Measurements from ENCODE around the gene SYNDIG1.

The SYNDIG1 gene

GRCh38 chr20:24439737-24440387 lies 29.6 kb upstream of the SYNDIG1 start:
- H3K4me3 ChIP-seq (ENCODE audit: low read length) = no peak overlapping the region
- no peak for DNase-seq (ENCODE audit: low read depth)
- no peak for TF ChIP-seq CTCF (IDR thresholded peaks at IDR 0.05; ENCODE audit: insufficient read depth, low read depth, low read length, missing control alignments)

GRCh38 chr20:24441661-24442060 lies 27.8 kb upstream of the SYNDIG1 start:
- H3K4me3 ChIP-seq (ENCODE audit: low read length) = no peak overlapping the region
- TF ChIP-seq CTCF (IDR thresholded peaks at IDR 0.05; ENCODE audit: insufficient read depth, low read depth, low read length, missing control alignments) = no peak
- no peak for DNase-seq (ENCODE audit: low read depth)

DNA sequence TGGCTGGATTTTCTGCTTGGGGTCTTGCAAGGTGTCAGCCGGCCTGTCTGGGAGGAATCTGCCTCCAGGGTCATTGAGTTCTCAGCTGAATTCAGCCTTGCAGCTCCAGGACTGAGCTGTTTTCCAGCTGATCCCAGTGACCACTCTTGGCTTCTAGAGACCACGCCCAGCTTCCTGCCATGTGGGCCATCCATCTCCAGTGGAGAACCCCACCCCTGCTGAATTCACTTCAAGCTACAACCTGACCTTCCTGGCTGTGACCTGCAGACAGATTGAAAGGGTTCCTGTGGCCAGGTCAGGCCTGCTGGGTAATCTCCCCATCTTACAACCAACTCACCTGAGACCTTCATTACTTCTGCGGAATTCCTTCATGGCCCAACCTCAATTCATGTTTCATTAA lies 26.5 kb upstream of the SYNDIG1 start:
- H3K4me3 ChIP-seq (ENCODE audit: low read length) = no peak overlapping the region
- no peak for DNase-seq (ENCODE audit: low read depth)
- no peak for TF ChIP-seq CTCF (IDR thresholded peaks at IDR 0.05; ENCODE audit: insufficient read depth, low read depth, low read length, missing control alignments)

GRCh38 chr20:24443436-24443835 lies 26.0 kb upstream of the SYNDIG1 start:
- TF ChIP-seq CTCF (IDR thresholded peaks at IDR 0.05; ENCODE audit: insufficient read depth, low read depth, low read length, missing control alignments) = no peak
- DNase-seq (ENCODE audit: low read depth) = no peak
- H3K4me3 ChIP-seq (ENCODE audit: low read length) = no peak overlapping the region

DNA sequence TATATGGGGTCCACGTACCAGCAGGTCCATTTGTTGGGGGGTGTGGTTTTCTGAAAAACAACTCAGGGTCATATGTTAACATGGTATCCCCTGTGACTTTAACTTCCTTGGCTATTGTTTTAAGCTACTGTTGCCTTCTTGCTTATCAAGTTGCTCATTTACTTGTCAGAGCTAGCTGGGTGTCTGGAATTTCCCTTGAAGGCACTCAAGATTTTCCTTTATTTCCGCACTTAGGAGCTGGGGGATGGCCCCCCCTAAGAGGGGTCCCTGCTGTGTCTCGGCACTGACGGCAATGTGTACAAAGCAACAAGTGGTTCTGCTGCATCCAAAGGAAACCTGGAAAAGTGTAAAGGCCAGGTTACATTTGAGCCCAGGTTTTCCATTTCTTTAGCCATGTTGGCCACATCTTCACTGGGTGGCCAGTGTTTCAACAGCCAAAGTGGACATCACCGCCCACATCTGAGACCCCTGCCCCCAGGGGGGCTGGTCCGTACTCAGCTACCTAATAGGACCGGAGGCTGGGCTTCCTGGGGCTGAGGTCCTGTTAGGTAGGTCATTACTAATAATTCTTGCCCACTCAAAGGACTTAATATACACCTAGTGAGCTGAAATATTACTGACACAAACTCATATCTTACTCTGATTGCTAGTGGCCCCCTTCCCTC lies 24.8 kb upstream of the SYNDIG1 start:
- no peak for DNase-seq (ENCODE audit: low read depth)
- H3K4me3 ChIP-seq (ENCODE audit: low read length) = no peak overlapping the region
- no peak for TF ChIP-seq CTCF (IDR thresholded peaks at IDR 0.05; ENCODE audit: insufficient read depth, low read depth, low read length, missing control alignments)

GRCh38 chr20:24445510-24446170 lies 23.8 kb upstream of the SYNDIG1 start:
- TF ChIP-seq CTCF (IDR thresholded peaks at IDR 0.05; ENCODE audit: insufficient read depth, low read depth, low read length, missing control alignments) = no peak
- H3K4me3 ChIP-seq (ENCODE audit: low read length) = no peak overlapping the region
- no peak for DNase-seq (ENCODE audit: low read depth)

All from epithelial cell of esophagus (primary cell).